ENCODE data around the gene LUM.
A peak's percentile ranks its signal among the peaks of the same experiment; 100 is the strongest.

LUM gene

GRCh38 chr12:91111366-91112325 is at the start of gene LUM:
TSS of gene LUM (minus strand) at chr12:91111494. CDS start at chr12:91108979, 2,515 bp downstream.
- DNase-seq = peak in 1 of 2 experiments; percentile 8

GRCh38 chr12:91161009-91161408 is 49.7 kb upstream of the LUM start:
- no peak for DNase-seq

GRCh38 chr12:91155990-91156389 is 44.7 kb upstream of the LUM start:
- no peak for DNase-seq

GRCh38 chr12:91154131-91154530 is 42.8 kb upstream of the LUM start:
- DNase-seq = no peak

GRCh38 chr12:91144053-91144452 is 32.8 kb upstream of the LUM start:
- no peak for DNase-seq

GRCh38 chr12:91143206-91143605 is 31.9 kb upstream of the LUM start:
- DNase-seq = no peak

- no peak for DNase-seq
Observed at GRCh38 chr12:91142221-91142631, 30.9 kb upstream of the LUM start.

- DNase-seq = no peak
Observed at GRCh38 chr12:91140026-91140931, 29.0 kb upstream of the LUM start.

GRCh38 chr12:91139286-91139685 is 28.0 kb upstream of the LUM start:
- peak in 1 of 2 experiments; percentile 46 for DNase-seq

GRCh38 chr12:91138337-91138920 is 27.1 kb upstream of the LUM start:
- no peak for DNase-seq

GRCh38 chr12:91133871-91134270 is 22.6 kb upstream of the LUM start:
- no peak for DNase-seq

GRCh38 chr12:91129662-91130362 is 18.5 kb upstream of the LUM start:
- no peak for DNase-seq

GRCh38 chr12:91127751-91128150 is 16.5 kb upstream of the LUM start:
- no peak for DNase-seq

GRCh38 chr12:91127306-91127705 is 16.0 kb upstream of the LUM start:
- no peak for DNase-seq

GRCh38 chr12:91126516-91126915 is 15.2 kb upstream of the LUM start:
- DNase-seq = no peak

- no peak for DNase-seq
Observed at GRCh38 chr12:91123236-91123916, 12.1 kb upstream of the LUM start.

- no peak for DNase-seq
Observed at GRCh38 chr12:91120781-91121180, 9.5 kb upstream of the LUM start.

GRCh38 chr12:91119089-91119488 is 7.8 kb upstream of the LUM start:
- no peak for DNase-seq

GRCh38 chr12:91113621-91114020 is 2.3 kb upstream of the LUM start:
- no peak for DNase-seq

- DNase-seq = no peak
Observed at GRCh38 chr12:91110311-91110924, 876 bp downstream of the LUM start.

GRCh38 chr12:91109581-91110310 is 1.5 kb downstream of the LUM start:
- no peak for DNase-seq

All from NCI-H524 (cell line).